ENCODE measurements around the gene NME3.
A peak's percentile ranks its signal among the peaks of the same experiment; 100 is the strongest.

The NME3 gene

DNA sequence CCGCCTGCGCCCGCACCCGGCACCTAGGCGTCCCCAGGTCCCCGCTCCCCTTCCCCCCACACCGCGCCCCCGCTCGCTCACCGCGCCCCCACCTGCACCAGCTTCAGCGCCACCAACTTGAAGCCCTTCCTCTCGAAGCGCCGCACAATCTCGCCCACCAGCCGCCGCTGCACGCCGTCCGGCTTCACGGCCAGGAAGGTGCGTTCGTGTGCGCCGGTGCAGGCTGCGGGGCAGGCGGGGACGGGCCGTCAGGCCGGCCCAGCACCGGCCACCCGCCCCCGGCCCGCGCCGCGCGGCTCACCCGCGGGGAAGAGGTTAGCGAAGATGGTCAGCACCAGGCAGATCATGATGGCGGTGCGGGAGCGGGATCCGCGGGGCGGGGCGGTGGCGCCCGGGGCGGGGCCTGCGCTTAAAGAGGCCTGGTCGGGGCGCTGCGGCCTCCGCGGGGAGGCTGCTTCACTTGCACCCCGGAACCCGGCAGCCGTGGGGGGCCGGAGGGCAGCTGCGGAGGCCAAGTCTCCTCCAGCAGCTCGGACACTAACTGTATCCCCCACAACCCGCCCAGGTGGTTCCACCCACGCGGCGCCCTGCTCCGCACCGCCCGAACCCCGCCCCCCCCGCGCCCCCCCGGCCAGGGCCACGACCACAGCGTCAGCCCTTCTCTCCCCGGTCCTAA is at the start of gene NME3:
NME3 (minus strand) TSS at position 356 of the 676 bp plus-strand sequence; CDS start at position 347, 9 bp downstream.
- H3K4me3 ChIP-seq (ENCODE audit: low read depth, low read length) = peak within 1 kb of the TSS; percentile 59
- DNase-seq (ENCODE audit: low read depth) = no peak
- in situ Hi-C loops (cut with HindIII; ENCODE audit: low sequenced_read_pairs) = no loop called here
- TF ChIP-seq, protein P1, sequence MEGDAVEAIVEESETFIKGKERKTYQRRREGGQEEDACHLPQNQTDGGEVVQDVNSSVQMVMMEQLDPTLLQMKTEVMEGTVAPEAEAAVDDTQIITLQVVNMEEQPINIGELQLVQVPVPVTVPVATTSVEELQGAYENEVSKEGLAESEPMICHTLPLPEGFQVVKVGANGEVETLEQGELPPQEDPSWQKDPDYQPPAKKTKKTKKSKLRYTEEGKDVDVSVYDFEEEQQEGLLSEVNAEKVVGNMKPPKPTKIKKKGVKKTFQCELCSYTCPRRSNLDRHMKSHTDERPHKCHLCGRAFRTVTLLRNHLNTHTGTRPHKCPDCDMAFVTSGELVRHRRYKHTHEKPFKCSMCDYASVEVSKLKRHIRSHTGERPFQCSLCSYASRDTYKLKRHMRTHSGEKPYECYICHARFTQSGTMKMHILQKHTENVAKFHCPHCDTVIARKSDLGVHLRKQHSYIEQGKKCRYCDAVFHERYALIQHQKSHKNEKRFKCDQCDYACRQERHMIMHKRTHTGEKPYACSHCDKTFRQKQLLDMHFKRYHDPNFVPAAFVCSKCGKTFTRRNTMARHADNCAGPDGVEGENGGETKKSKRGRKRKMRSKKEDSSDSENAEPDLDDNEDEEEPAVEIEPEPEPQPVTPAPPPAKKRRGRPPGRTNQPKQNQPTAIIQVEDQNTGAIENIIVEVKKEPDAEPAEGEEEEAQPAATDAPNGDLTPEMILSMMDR (IDR thresholded peaks at IDR 0.05; ENCODE audit: low read depth, low read length, missing control alignments) = no peak

DNA sequence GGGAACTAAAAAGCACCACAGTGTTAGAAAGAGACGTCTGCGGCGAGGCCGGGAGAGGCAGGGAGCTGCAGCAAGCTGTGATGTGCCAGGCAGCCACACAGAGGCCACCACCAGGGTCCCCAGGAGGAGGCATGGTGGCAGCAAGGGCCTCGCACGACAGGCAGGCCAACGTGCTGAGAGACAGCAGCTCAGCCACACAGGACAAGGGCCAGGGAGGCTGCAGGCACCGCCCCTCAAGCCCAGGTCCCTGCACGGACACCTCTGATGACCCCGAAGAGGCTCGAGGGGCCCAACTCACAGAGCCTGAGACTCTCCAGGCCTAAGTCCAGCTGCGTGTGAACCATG is 49.6 kb upstream of the NME3 start:
- H3K4me3 ChIP-seq (ENCODE audit: low read depth, low read length) = no peak overlapping the region
- in situ Hi-C loops (cut with HindIII; ENCODE audit: low sequenced_read_pairs) = no loop called here
- TF ChIP-seq, protein P1 (IDR thresholded peaks at IDR 0.05; ENCODE audit: low read depth, low read length, missing control alignments) = no peak

DNA sequence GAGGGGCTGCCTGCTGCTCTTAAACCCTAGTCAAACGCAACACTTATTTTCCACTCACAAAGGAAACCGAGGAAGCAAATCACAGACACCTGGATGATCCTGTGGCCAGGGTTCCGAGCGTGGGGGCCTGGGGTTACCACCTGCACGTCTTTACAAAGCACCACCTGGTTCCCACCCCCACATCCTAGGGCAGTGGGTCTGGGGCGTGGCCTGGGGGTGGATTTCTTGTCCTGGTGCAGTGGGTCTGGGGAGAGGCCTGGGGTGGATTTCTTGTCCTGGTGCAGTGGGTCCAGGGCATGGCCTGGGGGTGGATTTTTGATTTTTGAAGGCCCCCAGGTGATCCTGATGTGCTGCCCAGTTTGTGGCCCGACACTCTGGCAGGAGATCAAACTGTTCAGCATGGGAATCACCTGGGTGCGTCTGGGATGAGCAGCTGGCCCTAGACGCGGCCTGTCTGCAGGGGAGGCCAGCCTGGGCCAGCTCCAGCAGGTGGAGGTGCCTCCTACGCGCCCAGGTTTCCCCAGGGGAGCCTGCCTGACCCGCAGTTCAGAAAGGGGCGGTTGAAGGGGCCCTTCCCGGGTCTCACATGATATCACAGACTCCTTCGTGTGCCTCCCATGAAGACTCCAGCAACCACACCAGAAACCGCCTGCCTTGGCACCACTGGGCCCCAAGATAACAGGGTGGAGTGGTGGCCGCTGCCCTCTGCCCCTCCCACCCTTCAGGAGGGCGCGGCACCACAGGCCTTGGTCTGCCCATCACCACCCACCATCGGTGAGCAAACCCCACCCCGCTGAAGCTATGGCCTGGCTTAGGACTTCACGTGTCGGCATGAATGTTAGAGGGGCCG is 49.0 kb upstream of the NME3 start:
- in situ Hi-C loops (cut with HindIII; ENCODE audit: low sequenced_read_pairs) = no loop called here
- no peak overlapping the region for H3K4me3 ChIP-seq (ENCODE audit: low read depth, low read length)
- TF ChIP-seq, protein P1 (IDR thresholded peaks at IDR 0.05; ENCODE audit: low read depth, low read length, missing control alignments) = no peak
- no peak for DNase-seq (ENCODE audit: low read depth)

More for the DNA sequence above, 49.6 kb upstream of the NME3 start:
- DNase-seq (ENCODE audit: low read depth) = no peak

DNA sequence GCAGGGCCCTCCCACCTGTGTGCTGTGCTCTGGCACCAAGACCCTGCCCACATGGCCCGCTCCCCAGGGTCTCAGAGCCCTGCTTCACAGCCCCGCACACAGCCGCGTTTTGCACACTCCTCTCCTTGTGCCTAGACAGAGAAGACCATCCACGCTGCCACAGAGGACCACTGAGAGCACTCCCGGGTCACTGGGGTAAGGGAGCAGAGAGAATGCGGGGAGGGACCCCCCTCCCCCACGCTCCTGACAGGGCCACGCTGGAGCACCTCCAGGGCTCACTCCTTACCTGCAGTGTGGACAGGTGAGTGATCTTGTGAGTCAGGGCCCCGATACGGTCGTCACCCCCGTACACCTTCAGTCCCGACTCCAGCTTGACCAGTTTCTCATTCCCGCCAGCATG is 48.3 kb upstream of the NME3 start:
- in situ Hi-C loops (cut with HindIII; ENCODE audit: low sequenced_read_pairs) = no loop called here

DNA sequence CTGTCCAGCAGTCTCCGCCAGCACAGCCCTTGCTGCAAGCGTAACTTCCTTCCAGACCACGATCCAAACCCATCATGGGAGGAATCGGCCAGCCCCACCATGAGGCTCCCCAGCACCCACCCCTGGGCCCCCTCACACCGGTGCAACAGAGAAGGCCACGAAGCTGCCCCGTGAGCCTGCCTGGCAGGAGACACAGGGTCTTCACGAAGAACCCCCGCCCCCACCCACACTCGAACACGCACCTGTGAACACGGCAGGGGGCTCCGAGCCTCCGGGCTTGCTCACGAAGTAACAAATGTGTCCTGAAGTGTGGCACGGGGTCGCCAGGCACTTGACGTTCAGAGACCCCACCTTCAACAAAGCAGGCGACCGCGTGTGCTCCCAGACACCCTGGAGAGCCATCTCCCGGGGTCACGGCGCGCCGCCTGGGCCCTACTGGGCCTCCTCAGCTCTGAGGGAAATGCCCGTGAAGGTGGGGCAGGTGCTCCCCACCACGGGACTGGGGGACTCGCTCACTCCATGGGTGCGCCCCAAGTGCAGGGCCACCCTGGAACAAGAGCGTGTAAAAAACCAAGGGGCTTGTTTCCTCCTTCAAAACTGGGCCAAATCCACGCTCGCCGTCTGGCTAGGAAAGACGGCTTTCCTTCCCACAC is 47.7 kb upstream of the NME3 start:
- no peak overlapping the region for H3K4me3 ChIP-seq (ENCODE audit: low read depth, low read length)
- TF ChIP-seq, protein P1 (IDR thresholded peaks at IDR 0.05; ENCODE audit: low read depth, low read length, missing control alignments) = no peak
- in situ Hi-C loops (cut with HindIII; ENCODE audit: low sequenced_read_pairs) = no loop called here
- no peak for DNase-seq (ENCODE audit: low read depth)

More for the DNA sequence above, 48.3 kb upstream of the NME3 start:
- no peak for DNase-seq (ENCODE audit: low read depth)
- no peak overlapping the region for H3K4me3 ChIP-seq (ENCODE audit: low read depth, low read length)
- TF ChIP-seq, protein P1 (IDR thresholded peaks at IDR 0.05; ENCODE audit: low read depth, low read length, missing control alignments) = no peak

DNA sequence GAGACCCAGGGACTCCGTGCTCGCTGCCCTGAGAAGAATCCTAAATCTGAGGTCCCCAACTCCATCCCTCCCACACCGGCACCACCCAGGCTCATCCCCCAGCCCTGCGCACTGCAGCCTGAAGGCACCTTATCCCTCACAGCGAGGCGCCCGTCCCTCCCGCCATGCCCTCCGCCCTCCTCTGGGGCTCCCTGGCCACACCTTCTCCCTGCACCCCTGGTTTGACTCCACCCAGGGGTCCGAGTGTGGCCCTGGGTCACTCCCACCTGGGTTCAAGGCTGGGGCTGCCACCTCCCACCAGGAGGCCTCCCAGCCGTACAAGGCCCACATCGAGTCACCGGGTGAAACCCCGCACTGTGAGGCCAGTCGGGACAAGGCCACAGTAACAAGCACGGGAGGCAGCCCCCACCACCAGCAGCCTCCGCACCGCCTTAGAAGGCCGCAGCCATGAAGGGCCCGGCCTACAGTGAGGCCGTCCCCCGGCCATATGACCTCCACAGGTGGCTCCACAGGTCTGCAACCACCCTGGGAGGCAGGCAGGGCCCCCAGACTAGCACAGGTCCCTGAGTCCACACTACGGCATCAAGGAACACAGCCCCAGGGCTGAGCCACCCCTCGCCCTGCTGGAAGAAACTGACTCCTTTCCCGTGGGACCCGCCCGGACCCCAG is 47.0 kb upstream of the NME3 start:
- TF ChIP-seq, protein P1 (IDR thresholded peaks at IDR 0.05; ENCODE audit: low read depth, low read length, missing control alignments) = no peak
- no peak for DNase-seq (ENCODE audit: low read depth)
- H3K4me3 ChIP-seq (ENCODE audit: low read depth, low read length) = no peak overlapping the region
- in situ Hi-C loops (cut with HindIII; ENCODE audit: low sequenced_read_pairs) = no loop called here

Measured in astrocyte of the cerebellum (primary cell).